Heart left ventricle (tissue), 16 donors: Measurements from ENCODE around the gene LRP11. TPM values are rescaled to one million over a fixed set of nuclear protein-coding genes. Genes with fewer than 3 reads are reported as not detected.

Experiments
- ATAC-seq, 4 donors: fragments of 200-7000 bp; cut with Tn5 transposase; one replicate each; pipeline ENCODE4 v1.9.1; 2020 to 2022; ENCODE audit warnings: moderate library complexity in 4 of 4, mild to moderate bottlenecking in 3 of 4, moderate number of reproducible peaks in 1 of 4
- DNase-seq, 5 donors: peaks; one replicate each; pipeline ENCODE4 v3.0.0-alpha.2; 2020
- H3K27ac ChIP-seq, 12 donors: fragments of 200-600 bp; sonication (generic) in 4 of 12; one replicate each; pipeline versions ENCODE4 v1.5.0 to v1.8.0; 2016 to 2022; ENCODE audit warnings: mild to moderate bottlenecking in 2 of 12
- H3K27me3 ChIP-seq, 9 donors: fragments of 200-600 bp; sonication (generic) in 2 of 9; one replicate each; pipeline versions ENCODE4 v1.5.1 to v1.8.0; 2016 to 2022; ENCODE audit warnings: mild to moderate bottlenecking in 3 of 9
- H3K36me3 ChIP-seq, 9 donors: fragments of 200-600 bp; sonication (generic) in 2 of 9; one replicate each; pipeline versions ENCODE4 v1.5.0 to v1.8.0; 2018 to 2022; ENCODE audit warnings: mild to moderate bottlenecking in 2 of 9
- H3K4me1 ChIP-seq, 12 donors: fragments of 200-600 bp; sonication (generic) in 4 of 12; one replicate each; pipeline versions ENCODE4 v1.5.0 to v1.8.0; 2016 to 2022; ENCODE audit warnings: mild to moderate bottlenecking in 3 of 12
- H3K4me3 ChIP-seq, 12 donors: fragments of 200-600 bp; sonication (generic) in 4 of 12; one replicate each; pipeline versions ENCODE4 v1.5.0 to v1.8.0; 2017 to 2022; ENCODE audit warnings: mild to moderate bottlenecking in 9 of 12, moderate library complexity in 4 of 12
- H3K9me3 ChIP-seq, 12 donors: fragments of 200-600 bp; sonication (generic) in 4 of 12; one replicate each; pipeline versions ENCODE4 v1.5.0 to v1.8.0; 2016 to 2022; ENCODE audit warnings: mild to moderate bottlenecking in 1 of 12
- POLR2A ChIP-seq, 2 donors: fragments of 450-650 bp; IDR thresholded peaks; one replicate each; pipeline ENCODE4 v1.6.1; 2017; ENCODE audit warnings: antibody characterized with exemption in 2 of 2, mild to moderate bottlenecking in 2 of 2, moderate library complexity in 2 of 2
- WGBS, 4 donors: extraction: QIAGEN DNeasy Blood & Tissue Kit in 2 of 4; methylation state at CpG; one replicate each; pipeline versions ENCODE4 v1.1.5 to v1.1.7; 2013 to 2018; 5-methylcytosine and 5-hydroxymethylcytosine counted together
- intact Hi-C, 10 donors: fragments of 100-400 bp; cut with DNase I; formaldehyde crosslinking; loops; one replicate each; pipeline versions ENCODE4 v1.11.1 to v1.14.2; 2022
- polyA plus RNA-seq, 2 donors: library from polyadenylated mRNA; stranded (reverse); fragments of 200-250 nt; gene quantifications; one replicate each; pipeline ENCODE4 v1.2.3, GENCODE V29; 2013
- total RNA-seq, 9 donors: library from RNA; depleted of rRNA in 2 of 9; stranded (reverse); fragments of >200 nt in 2 of 9; fragmentation: NEBNext Ultra II Directional in 3 of 9; extraction: Animal tissue kit (Norgen Biotek cat#: 25700) in 3 of 9; gene quantifications; one replicate each; pipeline versions ENCODE4 v1.1.0 to v1.2.4, GENCODE V29; 2016 to 2023
- TF ChIP-seq, protein P1 (sequence below), 12 donors: fragments of 200-600 bp; sonication (generic) in 4 of 12; IDR thresholded peaks; one replicate each; pipeline versions ENCODE4 v1.5.0 to v1.8.0; 2018 to 2022; ENCODE audit warnings: antibody characterized with exemption in 12 of 12, mild to moderate bottlenecking in 5 of 12
- donor health status: ischemic (EF 13 %, LVEDD 7.1; RV severe dilation, severe dysfunction).
- donor health status: healthy with polysubstance abuse.
- donor health status: DM: no; HTN: yes; CAD: no.
- donor health status: DM: no; HTN: no; CAD: no.
- donor health status: ischemic (EF 25% LVEDD 6.9; RV normal size, moderate dysfunction).
- donor health status: ischemic (EF 25% LVEDD 5.7; RV mildly dilated, moderate dysfunction).
- donor health status: healthy.
- donor health status: DM: yes; HTN: yes; CAD: no.
- donor health status: ischemic (EF 35%, LVEDD 5.7; RV mildly dilated, moderate dysfunction).
- donor health status: nonischemic (EF 11% LVEDD 7.7; RV severe dilation, severe dysfunction).
- donor health status: DM: yes; HTN: yes; CAD: no.
- donor health status: PGD.
- donor health status: ischemic (EF 29% LVEDD 5.4; RV normal size, mild dysfunction).
- donor health status: nonischemic (EF 23%, LVEDD 6.1; RV moderate dilation, normal function).

LRP11 gene
- total and polyA plus RNA-seq, 11 donors: 5.0 to 23.8 (median 12.5) TPM

DNA sequence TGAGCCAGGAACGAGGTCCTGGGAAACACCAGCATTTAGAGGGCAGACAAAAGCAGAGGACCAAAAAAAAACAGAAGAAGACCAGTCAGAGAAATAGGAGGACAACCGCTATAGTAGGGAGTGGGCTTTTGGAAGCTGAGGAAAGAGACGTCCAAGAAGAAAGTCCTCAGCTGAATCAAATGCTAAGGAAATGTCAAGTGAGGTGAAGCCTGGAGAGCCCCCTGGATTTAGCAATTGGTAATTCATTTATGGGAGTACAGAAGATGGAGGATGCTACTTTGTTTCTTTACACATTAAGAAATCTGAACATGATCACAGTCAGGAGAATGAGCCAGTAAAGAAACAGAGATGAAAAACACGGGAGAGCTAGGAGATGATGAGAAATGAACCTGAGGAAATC, 41.1 kb downstream of the LRP11 start:
- ATAC-seq (no peak), DNase-seq (no peak)
- Histone ChIP-seq H3K27me3 (no peaks in the 10 kb centered on the region), H3K9me3 (no peaks in the 10 kb centered on the region), H3K27ac (no peak overlapping the region), H3K4me3 (no peak overlapping the region), H3K4me1 (peaks cover 0 to 8% (median 0%) of the 10 kb centered on the region in 12 donors), H3K36me3 (peaks cover 0 to 63% (median 10%) of the 10 kb centered on the region in 9 donors)
- intact Hi-C loops: no loop called here
- TF ChIP-seq, protein P1, sequence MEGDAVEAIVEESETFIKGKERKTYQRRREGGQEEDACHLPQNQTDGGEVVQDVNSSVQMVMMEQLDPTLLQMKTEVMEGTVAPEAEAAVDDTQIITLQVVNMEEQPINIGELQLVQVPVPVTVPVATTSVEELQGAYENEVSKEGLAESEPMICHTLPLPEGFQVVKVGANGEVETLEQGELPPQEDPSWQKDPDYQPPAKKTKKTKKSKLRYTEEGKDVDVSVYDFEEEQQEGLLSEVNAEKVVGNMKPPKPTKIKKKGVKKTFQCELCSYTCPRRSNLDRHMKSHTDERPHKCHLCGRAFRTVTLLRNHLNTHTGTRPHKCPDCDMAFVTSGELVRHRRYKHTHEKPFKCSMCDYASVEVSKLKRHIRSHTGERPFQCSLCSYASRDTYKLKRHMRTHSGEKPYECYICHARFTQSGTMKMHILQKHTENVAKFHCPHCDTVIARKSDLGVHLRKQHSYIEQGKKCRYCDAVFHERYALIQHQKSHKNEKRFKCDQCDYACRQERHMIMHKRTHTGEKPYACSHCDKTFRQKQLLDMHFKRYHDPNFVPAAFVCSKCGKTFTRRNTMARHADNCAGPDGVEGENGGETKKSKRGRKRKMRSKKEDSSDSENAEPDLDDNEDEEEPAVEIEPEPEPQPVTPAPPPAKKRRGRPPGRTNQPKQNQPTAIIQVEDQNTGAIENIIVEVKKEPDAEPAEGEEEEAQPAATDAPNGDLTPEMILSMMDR (IDR thresholded peaks at IDR 0.05): no peak
- no peak for TF ChIP-seq POLR2A (IDR thresholded peaks at IDR 0.05)
- WGBS, 4 donors: 81 to 86% (median 85%) methylated on average over 4 of the region's 4 CpGs

DNA sequence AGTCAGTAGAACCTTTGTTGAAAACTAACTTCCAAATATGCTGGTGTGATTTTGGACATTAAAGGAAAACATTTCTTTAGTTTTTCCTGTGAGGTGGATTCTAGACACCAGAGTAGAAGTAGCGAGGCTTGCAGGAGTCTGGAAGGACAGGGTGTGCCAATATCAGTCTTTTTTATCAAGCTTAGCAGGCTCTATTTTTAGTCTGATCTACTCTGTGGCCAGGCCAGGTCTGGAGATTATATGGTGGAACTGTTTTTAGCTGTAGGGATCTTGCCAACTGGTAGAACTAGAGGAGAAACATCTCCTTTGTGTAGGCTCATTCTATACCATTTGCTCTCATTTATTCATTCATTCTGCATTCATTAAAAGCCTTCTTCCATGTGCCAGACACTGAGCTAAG, 42.7 kb downstream of the LRP11 start:
- H3K4me1 ChIP-seq: peaks cover 0 to 8% (median 0%) of the 10 kb centered on the region in 12 donors
- WGBS, 4 donors: 31 to 58% (median 45%) methylated on average over 1 of the region's 1 CpG
- no peaks in the 10 kb centered on the region for H3K27me3 ChIP-seq
- DNase-seq: peak in 1 of 5 donors; percentile 12
- H3K27ac ChIP-seq: peak overlapping the region in 7 of 12 donors; percentile 2 to 59 (median 27)
- H3K4me3 ChIP-seq: no peak overlapping the region
- H3K36me3 ChIP-seq: peaks cover 0 to 51% (median 10%) of the 10 kb centered on the region in 9 donors
- H3K9me3 ChIP-seq: no peaks in the 10 kb centered on the region
- ATAC-seq: peak; percentile 77 to 89 (median 84)
- intact Hi-C loops: no loop called here
- TF ChIP-seq, protein P1 (IDR thresholded peaks at IDR 0.05): no peak
- TF ChIP-seq POLR2A (IDR thresholded peaks at IDR 0.05): no peak

DNA sequence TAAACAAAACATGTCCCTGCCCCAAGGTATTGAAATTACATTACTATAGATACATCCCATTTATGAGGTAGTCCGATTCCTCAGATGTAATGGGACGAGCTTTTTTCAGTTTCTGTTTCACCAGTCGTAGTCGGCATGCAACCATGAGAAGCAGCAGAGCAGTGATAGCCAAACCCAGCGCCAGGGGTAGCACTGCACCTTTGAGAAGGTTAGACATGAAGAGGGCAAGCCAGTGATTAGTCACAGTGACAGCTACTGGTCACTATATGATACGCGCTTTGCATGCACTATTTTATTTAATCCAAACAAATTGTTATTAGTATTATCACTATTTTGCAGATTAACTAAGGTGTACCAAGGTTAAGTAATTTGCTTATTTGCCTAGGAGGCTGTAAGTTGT, 43.7 kb downstream of the LRP11 start:
- Histone ChIP-seq H3K36me3 (peaks cover 0 to 43% (median 4%) of the 10 kb centered on the region in 9 donors), H3K9me3 (no peaks in the 10 kb centered on the region), H3K27ac (peak overlapping the region in 1 of 12 donors; percentile 59), H3K4me1 (peaks cover 0 to 8% (median 0%) of the 10 kb centered on the region in 12 donors), H3K27me3 (no peaks in the 10 kb centered on the region), H3K4me3 (no peak overlapping the region)
- peak in 3 of 4 donors; percentile 46 to 75 (median 48) for ATAC-seq
- intact Hi-C loops: no loop called here
- DNase-seq: no peak
- TF ChIP-seq, protein P1 (IDR thresholded peaks at IDR 0.05): peak in 1 of 12 donors; percentile 12
- no peak for TF ChIP-seq POLR2A (IDR thresholded peaks at IDR 0.05)
- WGBS, 4 donors: 70 to 91% (median 79%) methylated on average over 7 of the region's 7 CpGs

DNA sequence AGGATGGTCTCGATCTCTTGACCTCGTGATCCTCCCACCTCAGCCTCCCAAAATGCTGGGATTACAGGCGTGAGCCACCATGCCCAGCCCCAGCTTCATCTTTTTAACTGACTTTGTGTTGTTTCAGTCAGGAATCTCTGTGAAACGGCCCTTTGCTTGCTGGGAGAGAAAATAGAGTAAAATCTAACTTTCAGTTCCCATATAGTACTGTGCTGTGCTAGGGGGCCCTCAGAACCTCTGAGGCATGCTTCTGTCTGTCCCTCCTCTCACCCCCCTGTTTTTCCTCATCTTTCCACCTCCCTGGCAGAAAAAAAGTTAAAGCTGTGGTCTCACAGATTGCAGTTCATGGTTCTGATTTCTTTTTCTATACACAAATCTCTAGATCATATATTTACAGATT, 48.4 kb downstream of the LRP11 start:
- no peak for DNase-seq
- WGBS, 4 donors: 90 to 98% (median 96%) methylated on average over 4 of the region's 4 CpGs
- no peaks in the 10 kb centered on the region for H3K27me3 ChIP-seq
- intact Hi-C loops: no loop called here
- peaks cover 0 to 29% (median 16%) of the 10 kb centered on the region in 9 donors for H3K36me3 ChIP-seq
- H3K9me3 ChIP-seq: no peaks in the 10 kb centered on the region
- TF ChIP-seq POLR2A (IDR thresholded peaks at IDR 0.05): no peak
- TF ChIP-seq, protein P1 (IDR thresholded peaks at IDR 0.05): no peak
- no peak for ATAC-seq
- no peak overlapping the region for H3K4me3 ChIP-seq
- H3K4me1 ChIP-seq: no peaks in the 10 kb centered on the region
- no peak overlapping the region for H3K27ac ChIP-seq
